Measurements from ENCODE around the gene KCNN4. TPM values are rescaled to one million over a fixed set of nuclear protein-coding genes. Genes with fewer than 3 reads are reported as not detected.
"Not testable (repeated sequence)": the region's sequence is repeated elsewhere in the genome, so short reads cannot be mapped to it uniquely, and the experiment has no call there.

The KCNN4 gene
- total RNA-seq, 1 donor from 2014 or later: 6.4 TPM

DNA sequence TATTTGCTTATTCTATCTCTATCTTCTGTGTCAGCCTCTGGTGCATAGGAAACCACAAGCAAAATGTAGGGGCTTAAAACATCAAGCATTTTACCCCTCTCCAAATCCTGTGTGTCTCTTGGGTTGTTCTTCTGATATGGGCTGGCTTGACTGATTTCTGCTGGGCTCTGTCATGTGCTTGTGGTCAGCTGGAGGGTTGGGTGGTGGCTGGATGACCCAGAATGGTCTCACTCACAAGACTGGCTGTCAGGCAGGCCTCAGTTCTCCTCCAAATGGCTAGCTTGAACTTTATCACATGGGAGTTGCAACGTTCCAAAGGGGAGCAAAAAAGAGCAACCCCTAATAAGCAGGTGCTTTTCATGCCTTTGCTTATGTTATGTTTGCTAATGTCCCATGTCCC lies 31.1 kb upstream of the KCNN4 start:
- H3K9me3 Mint-ChIP-seq: no peaks in the 10 kb centered on the region
- H3K4me3 Mint-ChIP-seq: no peak overlapping the region
- H3K36me3 Mint-ChIP-seq: no peaks in the 10 kb centered on the region
- no peak overlapping the region for H3K27ac Mint-ChIP-seq
- H3K4me1 Mint-ChIP-seq: no peaks in the 10 kb centered on the region
- DNase-seq (ENCODE audit: low spot score in 2 of 2, unreplicated experiment in 2 of 2): no peak
- H3K27me3 Mint-ChIP-seq (ENCODE audit: low read depth): peaks cover 43% of the 10 kb centered on the region
- TF ChIP-seq, protein P1, sequence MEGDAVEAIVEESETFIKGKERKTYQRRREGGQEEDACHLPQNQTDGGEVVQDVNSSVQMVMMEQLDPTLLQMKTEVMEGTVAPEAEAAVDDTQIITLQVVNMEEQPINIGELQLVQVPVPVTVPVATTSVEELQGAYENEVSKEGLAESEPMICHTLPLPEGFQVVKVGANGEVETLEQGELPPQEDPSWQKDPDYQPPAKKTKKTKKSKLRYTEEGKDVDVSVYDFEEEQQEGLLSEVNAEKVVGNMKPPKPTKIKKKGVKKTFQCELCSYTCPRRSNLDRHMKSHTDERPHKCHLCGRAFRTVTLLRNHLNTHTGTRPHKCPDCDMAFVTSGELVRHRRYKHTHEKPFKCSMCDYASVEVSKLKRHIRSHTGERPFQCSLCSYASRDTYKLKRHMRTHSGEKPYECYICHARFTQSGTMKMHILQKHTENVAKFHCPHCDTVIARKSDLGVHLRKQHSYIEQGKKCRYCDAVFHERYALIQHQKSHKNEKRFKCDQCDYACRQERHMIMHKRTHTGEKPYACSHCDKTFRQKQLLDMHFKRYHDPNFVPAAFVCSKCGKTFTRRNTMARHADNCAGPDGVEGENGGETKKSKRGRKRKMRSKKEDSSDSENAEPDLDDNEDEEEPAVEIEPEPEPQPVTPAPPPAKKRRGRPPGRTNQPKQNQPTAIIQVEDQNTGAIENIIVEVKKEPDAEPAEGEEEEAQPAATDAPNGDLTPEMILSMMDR (IDR thresholded peaks at IDR 0.05; ENCODE audit: unreplicated experiment): no peak

DNA sequence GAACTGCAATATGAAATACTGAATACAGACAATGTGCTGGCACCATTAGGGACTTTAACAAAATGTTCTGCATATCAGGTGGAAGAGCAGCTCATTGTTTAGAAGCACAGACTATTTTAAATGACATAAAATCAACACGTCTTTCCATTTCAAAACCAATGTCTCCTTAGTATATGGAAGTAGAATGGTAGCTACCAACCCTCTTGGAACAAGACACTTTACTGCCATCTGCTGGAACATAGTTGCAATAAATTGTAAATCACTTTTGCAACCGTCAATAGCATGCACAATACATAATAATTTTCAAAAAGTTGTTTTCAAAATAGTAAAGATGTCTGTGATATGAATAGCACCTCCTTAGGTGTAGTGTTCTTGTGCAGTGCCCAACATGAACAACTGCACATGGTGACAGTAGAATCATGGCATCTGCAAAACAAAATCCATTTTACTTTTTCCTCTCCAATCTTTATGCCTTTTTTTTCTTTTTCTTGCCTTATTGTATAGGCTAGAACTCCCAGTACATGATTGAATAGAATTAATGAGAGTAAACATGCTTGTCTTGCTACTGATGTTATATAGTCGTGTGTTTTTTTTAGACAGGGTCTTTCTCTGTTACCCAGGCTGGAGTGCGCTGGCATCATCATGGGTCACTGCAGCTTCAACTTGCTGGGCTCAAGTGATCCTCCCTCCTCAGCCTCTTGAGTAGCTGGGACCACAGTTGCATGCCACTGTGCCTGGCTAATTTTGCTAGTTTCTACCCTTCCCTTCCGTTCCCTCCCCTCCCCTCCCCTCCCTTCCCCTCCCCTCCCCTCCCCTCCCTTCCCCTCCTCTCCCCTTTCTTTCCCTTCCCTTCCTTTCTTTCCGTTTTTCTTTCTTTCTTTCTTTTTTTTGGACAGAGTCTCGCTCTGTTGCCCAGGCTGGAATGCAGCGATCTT lies 29.3 kb upstream of the KCNN4 start:
- no peaks in the 10 kb centered on the region for H3K4me1 Mint-ChIP-seq
- no peak for DNase-seq (ENCODE audit: low spot score in 2 of 2, unreplicated experiment in 2 of 2)
- H3K36me3 Mint-ChIP-seq: no peaks in the 10 kb centered on the region
- H3K27ac Mint-ChIP-seq: no peak overlapping the region
- no peaks in the 10 kb centered on the region for H3K9me3 Mint-ChIP-seq
- TF ChIP-seq, protein P1 (IDR thresholded peaks at IDR 0.05; ENCODE audit: unreplicated experiment): peak; percentile 49
- no peak overlapping the region for H3K4me3 Mint-ChIP-seq
- peaks cover 53% of the 10 kb centered on the region for H3K27me3 Mint-ChIP-seq (ENCODE audit: low read depth)

DNA sequence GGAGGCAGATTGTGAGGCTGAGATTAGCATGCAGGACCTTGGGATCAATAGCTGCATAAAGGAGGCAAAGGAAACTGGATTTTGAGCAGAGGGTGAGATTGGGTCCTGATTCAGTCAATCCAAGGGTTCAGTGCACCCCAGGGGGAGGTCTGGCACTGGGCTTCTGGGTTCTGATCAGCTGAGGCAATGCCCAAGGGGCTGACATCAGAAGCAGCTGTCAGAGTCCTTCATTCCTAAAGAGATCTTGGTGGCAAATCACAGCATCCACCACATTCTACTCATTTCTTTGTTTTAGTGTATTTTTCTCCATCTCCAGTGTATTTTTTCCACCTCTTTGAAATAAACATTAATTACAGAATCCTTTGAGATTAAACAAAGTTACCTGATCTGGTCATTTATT lies 26.9 kb upstream of the KCNN4 start:
- TF ChIP-seq, protein P1 (IDR thresholded peaks at IDR 0.05; ENCODE audit: unreplicated experiment): no peak
- Mint-ChIP-seq H3K4me3 (no peak overlapping the region), H3K4me1 (no peaks in the 10 kb centered on the region), H3K27ac (no peak overlapping the region), H3K27me3 (ENCODE audit: low read depth) (peaks cover 56% of the 10 kb centered on the region), H3K36me3 (no peaks in the 10 kb centered on the region), H3K9me3 (no peaks in the 10 kb centered on the region)
- no peak for DNase-seq (ENCODE audit: low spot score in 2 of 2, unreplicated experiment in 2 of 2)

DNA sequence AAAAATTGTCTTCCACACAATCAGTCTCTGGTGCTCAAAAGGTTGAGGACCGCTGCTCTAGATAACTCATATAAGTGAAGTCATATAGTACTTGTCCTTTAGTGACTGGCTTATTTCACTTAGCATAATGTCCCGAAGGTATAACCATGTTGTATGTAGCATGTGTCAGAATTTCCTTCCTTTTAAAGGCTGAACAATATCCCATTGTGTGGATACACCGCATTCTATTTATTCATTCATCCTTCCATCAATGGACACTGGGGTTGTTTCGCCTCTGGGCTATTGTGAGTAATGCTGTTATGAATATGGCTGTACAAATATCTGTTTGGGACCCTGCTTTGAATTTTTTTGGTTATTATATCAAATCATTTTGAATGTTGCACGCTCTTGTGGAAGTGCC lies 26.1 kb upstream of the KCNN4 start:
- H3K9me3 Mint-ChIP-seq: no peaks in the 10 kb centered on the region
- no peak for DNase-seq (ENCODE audit: low spot score in 2 of 2, unreplicated experiment in 2 of 2)
- H3K36me3 Mint-ChIP-seq: no peaks in the 10 kb centered on the region
- no peaks in the 10 kb centered on the region for H3K4me1 Mint-ChIP-seq
- H3K27ac Mint-ChIP-seq: no peak overlapping the region
- H3K4me3 Mint-ChIP-seq: no peak overlapping the region
- TF ChIP-seq, protein P1 (IDR thresholded peaks at IDR 0.05; ENCODE audit: unreplicated experiment): no peak
- peaks cover 60% of the 10 kb centered on the region for H3K27me3 Mint-ChIP-seq (ENCODE audit: low read depth)

DNA sequence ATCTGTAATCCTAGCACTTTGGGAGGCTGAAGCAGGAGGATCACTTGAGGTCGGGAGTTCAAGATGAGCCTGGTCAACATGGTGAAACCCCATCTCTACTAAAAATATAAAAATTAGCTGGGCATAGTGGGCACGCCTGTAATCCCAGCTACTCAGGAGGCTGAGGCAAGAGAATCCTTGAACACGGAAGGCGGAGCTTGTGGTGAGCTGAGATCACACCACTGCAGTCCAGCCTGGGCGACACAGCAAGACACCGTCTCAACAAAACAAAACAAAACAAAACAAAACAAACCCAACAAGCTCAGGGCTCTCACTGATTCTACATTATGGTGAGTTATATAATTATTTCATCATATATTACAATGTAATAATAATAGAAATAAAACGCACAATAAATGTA lies 25.6 kb upstream of the KCNN4 start:
- DNase-seq (ENCODE audit: low spot score in 2 of 2, unreplicated experiment in 2 of 2); H3K36me3 Mint-ChIP-seq; H3K4me1 Mint-ChIP-seq; H3K4me3 Mint-ChIP-seq; H3K27ac Mint-ChIP-seq; H3K9me3 Mint-ChIP-seq: not testable (repeated sequence)
- H3K27me3 Mint-ChIP-seq (ENCODE audit: low read depth): peaks cover 62% of the 10 kb centered on the region

DNA sequence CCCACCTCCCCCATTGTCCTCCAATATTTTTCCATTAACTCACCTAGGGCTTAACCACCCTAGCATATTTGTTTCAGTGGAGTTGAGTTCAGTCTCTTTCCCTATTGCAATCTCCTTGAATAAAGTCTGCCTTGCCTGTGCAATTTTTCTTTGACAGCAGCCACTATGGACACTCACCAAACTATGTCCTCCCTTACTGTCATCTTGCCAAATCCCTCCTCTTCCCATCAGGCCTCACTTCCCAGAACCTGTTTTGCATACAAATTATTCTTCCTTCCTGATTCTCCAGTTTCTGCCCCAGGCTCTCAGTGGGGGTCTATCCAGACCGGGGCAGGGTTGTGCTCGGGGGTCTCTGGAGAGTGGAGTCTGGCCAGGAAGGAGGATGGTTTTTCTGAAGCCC lies 23.7 kb upstream of the KCNN4 start:
- H3K27me3 Mint-ChIP-seq (ENCODE audit: low read depth): peaks cover 59% of the 10 kb centered on the region
- H3K36me3 Mint-ChIP-seq: no peaks in the 10 kb centered on the region
- no peak overlapping the region for H3K27ac Mint-ChIP-seq

More for the DNA sequence above, 23.7 kb upstream of the KCNN4 start:
- no peak overlapping the region for H3K4me3 Mint-ChIP-seq
- TF ChIP-seq, protein P1 (IDR thresholded peaks at IDR 0.05; ENCODE audit: unreplicated experiment): no peak
- H3K9me3 Mint-ChIP-seq: no peaks in the 10 kb centered on the region
- DNase-seq (ENCODE audit: low spot score in 2 of 2, unreplicated experiment in 2 of 2): no peak
- H3K4me1 Mint-ChIP-seq: no peaks in the 10 kb centered on the region

All from mesothelial cell of epicardium (in vitro differentiated cells).